Stimulated activated CD8-positive, alpha-beta memory T cell treated with anti-CD3 and anti-CD28 coated beads, Interleukin-2, amount 100 ng/mL, for 48 hours (primary cell): ENCODE measurements around the gene TMBIM4.
"Not testable (repeated sequence)": the region's sequence is repeated elsewhere in the genome, so short reads cannot be mapped to it uniquely, and the experiment has no call there.

Source experiments
- DNase-seq, 2 donors: peaks; one replicate each; pipeline ENCODE4 v3.0.0-alpha.2; 2020; ENCODE audit warnings: low read depth in 2 of 2

TMBIM4 gene

GRCh38 chr12:66169221-66170170 is at the start of gene TMBIM4:
TSS of gene TMBIM4 (minus strand) at chr12:66169996. CDS start at chr12:66169951, 45 bp downstream.
- DNase-seq, result peak; percentile 77 to 79

DNA sequence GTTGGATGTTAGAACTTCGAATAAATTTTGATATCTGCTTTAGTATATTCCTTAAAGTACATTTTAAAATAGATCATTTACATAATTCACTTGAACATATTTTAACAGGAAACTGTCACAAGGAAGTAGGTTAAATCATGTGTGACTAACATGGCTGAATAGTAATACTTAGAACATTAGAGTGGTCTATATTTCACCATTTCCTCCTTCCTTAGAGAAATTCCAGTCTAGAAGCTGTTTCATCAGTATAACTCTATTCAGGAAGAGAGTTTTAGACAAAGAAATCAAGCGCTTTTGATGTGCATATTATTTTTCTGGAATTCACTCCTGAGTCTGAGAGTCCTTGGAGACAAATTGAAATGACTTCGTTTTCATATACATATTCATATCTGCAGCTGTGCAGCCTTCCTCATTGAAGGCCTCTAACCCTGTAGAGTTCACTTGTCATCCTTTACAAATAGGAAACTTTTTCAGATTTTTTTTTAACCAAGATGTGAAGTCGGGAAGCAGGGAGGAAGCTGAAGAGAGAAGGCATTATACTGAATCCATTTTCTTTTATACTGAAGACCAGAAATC is 47.6 kb upstream of the TMBIM4 start:
- DNase-seq, result no peak

GRCh38 chr12:66213011-66213410 is 43.2 kb upstream of the TMBIM4 start:
- DNase-seq, result not testable (repeated sequence)

DNA sequence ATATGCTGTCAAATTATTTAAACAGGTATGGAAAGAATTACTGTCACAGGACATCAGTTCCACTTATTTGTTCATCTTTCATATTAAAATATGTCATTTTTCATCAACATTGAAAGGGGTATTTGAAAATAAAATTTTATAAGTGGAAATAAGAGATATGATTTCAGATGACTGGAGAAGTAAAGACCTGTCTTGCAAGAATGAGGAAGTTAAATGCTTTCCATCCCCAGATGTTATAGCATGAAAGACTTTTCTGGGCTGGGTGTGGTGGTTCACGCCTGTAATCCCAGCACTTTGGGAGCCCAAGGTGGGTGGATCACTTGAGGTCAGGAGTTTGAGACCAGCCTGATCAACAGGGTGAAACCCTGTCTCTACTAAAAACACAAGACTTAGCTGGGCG is 41.8 kb upstream of the TMBIM4 start:
- not testable (repeated sequence) for DNase-seq

- no peak for DNase-seq
These were observed 41.0 kb upstream of the TMBIM4 start for GRCh38 chr12:66210840-66211239.

DNA sequence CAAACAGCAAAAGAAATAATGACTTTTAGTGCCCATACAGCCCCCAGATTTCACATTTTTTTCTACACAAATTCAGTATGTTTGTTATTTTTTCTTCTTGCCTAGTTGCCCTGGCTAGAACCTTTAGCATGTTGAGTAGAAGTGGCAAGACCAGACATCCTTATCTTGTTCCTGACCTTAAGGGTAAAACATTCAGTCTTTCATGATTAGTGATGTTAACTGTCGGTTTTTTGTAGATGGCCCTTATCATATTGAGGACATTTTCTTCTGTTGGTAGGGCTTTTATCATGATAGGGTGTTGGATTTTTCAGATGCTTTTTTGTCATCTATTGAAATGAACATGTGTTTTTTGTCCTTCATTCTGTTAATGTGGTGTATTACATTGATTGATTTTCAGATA is 36.3 kb upstream of the TMBIM4 start:
- no peak for DNase-seq

DNA sequence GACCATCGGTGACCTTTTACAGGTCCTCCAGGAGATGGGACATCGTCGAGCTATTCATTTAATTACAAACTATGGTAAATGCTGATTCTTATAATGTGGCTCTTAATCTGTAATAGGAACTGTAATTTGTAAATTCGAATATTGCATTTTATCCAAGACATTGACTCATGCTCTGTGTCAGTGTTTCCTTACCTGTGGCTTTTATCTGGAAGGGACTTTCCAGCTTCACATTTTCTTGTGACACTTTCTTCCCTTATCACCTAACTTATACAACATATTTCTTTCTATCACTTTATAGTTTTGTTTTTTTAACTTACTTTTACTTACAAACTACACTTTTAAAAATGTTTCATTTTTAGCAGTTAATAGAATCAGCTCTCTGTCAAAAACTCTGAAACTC is 34.0 kb upstream of the TMBIM4 start:
- DNase-seq, result no peak

DNA sequence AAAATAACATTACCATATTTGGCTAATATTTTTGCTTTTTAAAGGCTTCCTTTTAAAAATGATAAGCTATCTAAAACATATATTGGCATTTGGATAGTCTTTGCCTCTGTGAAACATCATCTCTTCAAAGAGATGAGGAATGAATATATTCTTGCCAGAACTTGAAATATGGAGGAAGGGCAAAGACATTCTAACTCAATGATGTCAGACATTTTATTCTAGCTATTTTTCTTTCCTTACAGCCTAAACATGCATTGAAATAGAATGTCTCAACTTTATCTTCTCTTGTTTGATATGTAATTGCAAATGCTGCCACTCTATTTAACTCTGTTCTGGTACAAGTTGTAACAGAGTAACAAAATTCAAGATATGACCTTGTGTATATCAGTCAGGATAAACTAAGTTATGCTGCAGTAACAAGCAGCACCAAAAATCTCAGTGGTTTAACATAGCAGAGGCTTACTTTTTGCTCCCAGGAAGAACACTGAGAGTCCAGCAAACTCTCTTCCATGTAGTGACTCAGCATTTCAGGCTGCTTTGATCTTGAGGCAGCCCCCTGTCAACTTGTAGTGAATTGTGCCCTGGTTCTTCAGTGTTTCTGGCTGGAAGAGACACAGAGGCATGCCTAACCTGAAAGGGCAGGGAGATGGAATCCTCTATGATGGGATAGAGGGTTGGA is 30.2 kb upstream of the TMBIM4 start:
- DNase-seq, result no peak

- no peak for DNase-seq
These were observed 29.3 kb upstream of the TMBIM4 start for GRCh38 chr12:66199141-66199540.

DNA sequence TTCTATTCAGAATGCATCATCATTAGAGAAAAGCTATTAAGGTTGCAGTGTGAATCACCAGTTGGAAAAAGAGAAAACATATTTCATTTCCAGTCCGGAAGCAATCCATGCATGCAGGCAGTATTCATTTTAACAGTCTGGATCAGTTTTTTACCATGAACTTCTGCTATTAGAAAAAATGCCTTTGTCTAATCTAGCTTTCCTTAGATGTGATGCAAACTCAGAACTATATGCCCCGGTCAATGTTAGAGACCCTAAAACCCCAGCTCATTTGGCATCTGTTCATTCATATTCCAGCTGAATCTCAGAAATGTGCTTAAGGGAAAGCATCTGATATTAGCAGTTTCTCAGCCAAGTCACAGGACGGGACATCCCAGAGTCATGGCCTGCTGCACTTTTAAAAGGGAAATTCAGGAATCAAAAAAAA is 27.7 kb upstream of the TMBIM4 start:
- DNase-seq, result no peak

- no peak for DNase-seq
These were observed 27.0 kb upstream of the TMBIM4 start for GRCh38 chr12:66196806-66197205.

- no peak for DNase-seq
These were observed 25.4 kb upstream of the TMBIM4 start for GRCh38 chr12:66195242-66195641.

GRCh38 chr12:66194122-66194521 is 24.3 kb upstream of the TMBIM4 start:
- no peak for DNase-seq

GRCh38 chr12:66191547-66192126 is 21.8 kb upstream of the TMBIM4 start:
- DNase-seq, result no peak

DNA sequence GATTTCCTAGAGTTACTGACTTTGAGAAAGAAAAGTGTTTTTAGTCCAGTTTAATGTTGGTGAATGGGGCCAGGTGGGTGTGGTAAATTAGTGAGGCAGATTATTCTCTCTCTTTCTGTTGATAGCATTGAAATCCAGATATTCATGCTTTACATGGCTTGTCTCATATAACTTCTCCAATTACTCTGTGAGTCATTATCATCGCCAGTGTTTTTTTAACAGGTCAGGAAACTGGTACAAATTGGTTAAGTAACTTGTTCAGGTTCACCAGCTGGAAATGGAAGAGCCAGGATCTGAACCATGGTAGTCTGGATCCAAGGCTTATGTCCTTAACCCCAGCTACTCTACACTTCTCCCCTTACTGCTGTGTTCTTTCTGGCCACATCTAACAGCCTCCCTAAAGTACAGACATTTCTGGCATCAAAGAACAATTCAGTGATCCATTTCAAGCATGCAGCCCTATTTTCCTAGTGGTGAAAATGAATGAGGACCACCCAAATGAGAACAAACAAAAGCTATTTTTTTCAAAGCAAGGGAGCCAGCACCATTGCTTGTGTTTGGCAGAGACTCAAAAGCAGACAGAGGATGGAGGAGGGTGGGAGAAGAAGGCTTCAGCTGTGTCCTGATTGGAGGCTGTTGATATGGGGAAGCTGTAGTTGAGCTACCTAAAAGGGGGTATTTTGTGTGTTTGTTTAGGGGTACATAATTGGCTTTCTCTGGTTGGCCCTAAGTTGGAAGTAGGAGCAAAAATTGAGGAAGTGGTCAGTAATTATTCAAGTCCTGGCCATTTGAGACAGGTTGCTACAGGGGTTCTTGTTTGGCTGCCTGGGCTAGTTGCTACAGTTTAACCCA is 20.9 kb upstream of the TMBIM4 start:
- no peak for DNase-seq

- no peak for DNase-seq
These were observed 20.1 kb upstream of the TMBIM4 start for GRCh38 chr12:66189889-66190288.

GRCh38 chr12:66189486-66189843 is 19.7 kb upstream of the TMBIM4 start:
- no peak for DNase-seq

DNA sequence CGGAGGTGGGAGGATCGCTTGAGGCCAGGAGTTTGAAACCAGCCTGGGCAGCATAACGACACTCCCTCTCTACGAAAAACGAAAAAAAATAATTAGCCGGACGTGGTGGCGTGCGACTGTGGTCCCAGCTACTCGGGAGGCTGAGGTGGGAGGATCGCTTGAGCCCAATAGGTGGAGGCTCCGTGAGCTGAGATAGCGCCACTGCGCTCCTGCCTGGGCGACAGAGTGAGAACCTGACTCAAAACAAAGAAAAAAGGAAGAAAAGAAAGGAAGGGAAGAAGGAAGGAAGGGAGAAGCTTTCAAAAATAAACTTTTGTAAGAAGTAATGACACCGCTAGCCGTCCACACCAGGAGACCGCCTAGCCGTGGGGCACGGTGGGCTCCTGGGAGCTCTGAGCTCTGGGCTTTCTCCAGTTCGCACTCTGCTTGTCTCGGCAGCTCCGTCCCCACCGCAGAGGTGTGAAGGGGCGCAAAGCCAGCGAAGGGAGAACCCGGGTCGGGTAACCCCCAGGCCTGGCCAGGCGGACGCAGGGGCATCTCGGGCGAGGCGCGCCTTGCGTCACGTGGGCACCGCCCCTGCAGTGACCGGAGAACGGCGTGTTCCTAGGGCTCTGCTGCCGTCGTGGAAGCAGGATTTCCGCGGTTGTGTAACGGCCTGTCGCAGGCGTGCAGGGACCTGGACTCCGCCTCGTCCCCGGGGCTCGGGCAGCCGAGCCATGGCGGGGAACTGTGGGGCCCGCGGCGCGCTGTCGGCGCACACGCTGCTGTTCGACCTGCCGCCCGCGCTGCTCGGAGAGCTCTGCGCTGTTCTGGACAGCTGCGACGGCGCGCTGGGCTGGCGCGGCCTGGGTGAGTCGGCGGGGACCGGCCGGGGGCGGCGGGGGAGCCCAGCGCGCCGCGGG is 19.0 kb upstream of the TMBIM4 start, which contains the start of gene IRAK3:
Gene IRAK3, plus strand, starts transcription at position 631 of the 902 bp plus-strand sequence. Its CDS starts 86 bp downstream, at position 717.
- peak; percentile 5 to 18 for DNase-seq

DNA sequence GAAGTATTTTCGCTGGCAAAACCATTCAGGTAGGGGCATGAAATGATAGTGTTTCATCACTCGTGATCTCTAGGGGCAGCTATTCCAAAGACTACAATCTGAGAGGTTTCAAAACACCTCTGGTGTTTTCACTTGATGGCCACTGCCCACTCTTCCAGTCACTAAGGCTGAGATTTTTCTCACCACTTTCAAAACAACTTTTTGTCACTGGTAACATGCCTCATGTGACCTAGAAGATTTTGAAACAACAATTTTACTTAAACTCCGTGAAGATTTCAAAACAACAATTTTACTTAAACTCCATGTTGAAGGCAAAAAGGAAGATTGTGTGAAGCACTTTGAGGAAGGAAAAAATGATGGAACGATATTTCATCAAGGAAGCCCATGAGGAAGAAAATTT is 18.0 kb upstream of the TMBIM4 start:
- no peak for DNase-seq

DNA sequence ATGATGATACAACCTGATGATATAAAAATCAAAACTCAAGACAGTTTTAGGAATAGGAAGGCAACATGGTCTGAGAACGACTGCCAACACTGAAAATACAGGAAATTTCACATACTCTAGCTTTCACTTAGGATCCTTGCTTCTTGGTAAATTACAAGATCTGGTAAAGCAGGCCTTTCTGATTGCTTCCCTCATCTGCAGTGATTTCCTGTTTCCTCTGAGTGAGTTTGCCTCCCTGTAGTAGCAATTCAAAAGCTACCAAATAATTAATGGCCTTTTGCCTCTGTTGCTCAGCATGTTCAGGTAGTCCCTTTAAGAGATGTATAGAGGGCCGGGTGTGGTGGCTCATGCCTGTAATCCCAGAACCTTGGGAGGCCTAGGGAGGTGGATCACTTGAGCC is 17.2 kb upstream of the TMBIM4 start:
- DNase-seq, result no peak
